GM23248 (cell line): ENCODE results near the gene GOLGA8G. TPM values are rescaled to one million over a fixed set of nuclear protein-coding genes. Genes with fewer than 3 reads are reported as not detected.

ENCODE experiments used
- microRNA-seq: library from miRNA; unstranded; fragments of <30 nt; microRNA quantifications from one replicate; pipeline ENCODE4, GENCODE V29; 2016; ENCODE audit warnings: borderline number of aligned reads
- polyA plus RNA-seq: library from polyadenylated mRNA; unstranded; fragments of >200 nt; fragmentation: Nextera tagmentation; extraction: Ambion mirVana; gene quantifications from 2 replicates; pipeline ENCODE4 v1.2.1, GENCODE V29; 2016
- small RNA-seq: library from RNA; depleted of rRNA; stranded (forward); fragments of <200 nt; gene quantifications from one replicate; pipeline ENCODE3, GENCODE V24; 2014; ENCODE audit warnings: low read depth, low replicate concordance
- total RNA-seq: library from RNA; depleted of rRNA; stranded (reverse); fragments of >200 nt; shearing (Covaris generic); gene quantifications from 2 replicates; pipeline ENCODE4 v1.2.3, GENCODE V29; 2014; rRNA removed

GOLGA8G gene
- total and polyA plus RNA-seq, 2 experiments from 2014 or later = not detected

Small RNAs within 50 kb of the gene (microRNA-seq; reads per million reads assigned to microRNA genes)
- gene MIR4509-3 = not detected

Small RNAs within 50 kb of the gene (small RNA-seq; reads per million reads assigned to genes)
- not detected for gene AC138749.2
- gene AC138749.4 = not detected
- gene AC138749.5 = not detected
- gene MIR4509-3 = not detected
- not detected for gene RF00017

Other genes starting within 250 kb of the GOLGA8G start
- 30.0 and 36.6 TPM in 2 replicates for gene HERC2, start 210.8 kb downstream of the GOLGA8G start, total RNA-seq
- gene HERC2, start 210.8 kb downstream of the GOLGA8G start, polyA plus RNA-seq = 25.6 and 28.7 TPM in 2 replicates
- not detected in 2 replicates for gene GOLGA6L24, start 174.9 kb downstream of the GOLGA8G start, total RNA-seq
- gene GOLGA6L24, start 174.9 kb downstream of the GOLGA8G start, polyA plus RNA-seq = not detected in 2 replicates
- not detected in 2 replicates for gene GOLGA8F, start 154.3 kb downstream of the GOLGA8G start, total RNA-seq
- gene GOLGA8F, start 154.3 kb downstream of the GOLGA8G start, polyA plus RNA-seq = 0.04 and 0.28 TPM in 2 replicates
- gene GOLGA6L25, start 20.6 kb upstream of the GOLGA8G start, total RNA-seq = not detected in 2 replicates
- not detected in 2 replicates for gene GOLGA6L25, start 20.6 kb upstream of the GOLGA8G start, polyA plus RNA-seq
- gene GOLGA8M, start 179.4 kb upstream of the GOLGA8G start, total RNA-seq = 0.51 TPM in 1 of 2 replicates, not detected in the other
- 0.30 and 0.48 TPM in 2 replicates for gene GOLGA8M, start 179.4 kb upstream of the GOLGA8G start, polyA plus RNA-seq